ENCODE results near the gene LRRC27. TPM values are rescaled to one million over a fixed set of nuclear protein-coding genes. Genes with fewer than 3 reads are reported as not detected.

LRRC27 gene
- total RNA-seq, 2 experiments from 2014 or later, result 2.4 to 2.8 TPM

GRCh38 chr10:132354356-132355094, 22.5 kb downstream of the LRRC27 start:
- Mint-ChIP-seq H3K9me3 (no peaks in the 10 kb centered on the region), H3K27me3 (no peaks in the 10 kb centered on the region), H3K27ac (no peak overlapping the region), H3K4me1 (ENCODE audit: low read depth) (no peaks in the 10 kb centered on the region), H3K4me3 (no peak overlapping the region), H3K36me3 (ENCODE audit: low read depth) (no peaks in the 10 kb centered on the region)
- no peaks in the 10 kb centered on the region for H3K9me3 ChIP-seq (ENCODE audit: control insufficient read depth in 1 of 2, insufficient read depth in 1 of 2, low read length in 2 of 2)
- no peak for ATAC-seq (ENCODE audit: poor library complexity)
- intact Hi-C loops (cut with DNase I, micrococcal nuclease), result no loop called here
- H3K27ac ChIP-seq (ENCODE audit: low read depth in 1 of 2, low read length in 2 of 2), result no peak overlapping the region
- ChIA-PET POLR2A (no interaction called here), CTCF (no interaction called here)
- no peaks in the 10 kb centered on the region for H3K36me3 ChIP-seq (ENCODE audit: insufficient read depth, low read length)
- no peak overlapping the region for H3K4me3 ChIP-seq (ENCODE audit: low read length)
- DNase-seq, result no peak
- TF ChIP-seq CTCF (IDR thresholded peaks at IDR 0.05), result no peak
- peaks cover 5% of the 10 kb centered on the region for H3K4me1 ChIP-seq (ENCODE audit: insufficient read depth, low read length)
- H3K27me3 ChIP-seq (ENCODE audit: control insufficient read depth in 1 of 2, insufficient read depth in 2 of 2, low read length in 2 of 2), result no peaks in the 10 kb centered on the region

- no peak for TF ChIP-seq CTCF (IDR thresholded peaks at IDR 0.05)
- H3K4me1 Mint-ChIP-seq (ENCODE audit: low read depth), result no peaks in the 10 kb centered on the region
- H3K27me3 Mint-ChIP-seq, result no peaks in the 10 kb centered on the region
- Histone ChIP-seq H3K9me3 (ENCODE audit: control insufficient read depth in 1 of 2, insufficient read depth in 1 of 2, low read length in 2 of 2) (no peaks in the 10 kb centered on the region), H3K4me1 (ENCODE audit: insufficient read depth, low read length) (peaks cover 5% of the 10 kb centered on the region), H3K27me3 (ENCODE audit: control insufficient read depth in 1 of 2, insufficient read depth in 2 of 2, low read length in 2 of 2) (no peaks in the 10 kb centered on the region), H3K4me3 (ENCODE audit: low read length) (no peak overlapping the region), H3K27ac (ENCODE audit: low read depth in 1 of 2, low read length in 2 of 2) (no peak overlapping the region), H3K36me3 (ENCODE audit: insufficient read depth, low read length) (no peaks in the 10 kb centered on the region)
- intact Hi-C loops (cut with DNase I, micrococcal nuclease), result no loop called here
- no peak overlapping the region for H3K4me3 Mint-ChIP-seq
- DNase-seq (no peak), ATAC-seq (ENCODE audit: poor library complexity) (no peak)
- ChIA-PET POLR2A (no interaction called here), CTCF (no interaction called here)
- H3K36me3 Mint-ChIP-seq (ENCODE audit: low read depth), result no peaks in the 10 kb centered on the region
- H3K27ac Mint-ChIP-seq, result no peak overlapping the region
- H3K9me3 Mint-ChIP-seq, result no peaks in the 10 kb centered on the region
Measured at GRCh38 chr10:132355297-132355696, 23.3 kb downstream of the LRRC27 start.

- intact Hi-C loops (cut with DNase I, micrococcal nuclease), result no loop called here
- POLR2A ChIA-PET, result no interaction called here
- CTCF ChIA-PET, result no interaction called here
Measured at GRCh38 chr10:132355754-132356153, 23.8 kb downstream of the LRRC27 start.

More at GRCh38 chr10:132355754-132356153, 23.8 kb downstream of the LRRC27 start:
- no peaks in the 10 kb centered on the region for H3K36me3 ChIP-seq (ENCODE audit: insufficient read depth, low read length)
- DNase-seq, result no peak
- Mint-ChIP-seq H3K36me3 (ENCODE audit: low read depth) (no peaks in the 10 kb centered on the region), H3K4me3 (no peak overlapping the region), H3K4me1 (ENCODE audit: low read depth) (no peaks in the 10 kb centered on the region), H3K27me3 (no peaks in the 10 kb centered on the region), H3K27ac (no peak overlapping the region), H3K9me3 (no peaks in the 10 kb centered on the region)
- H3K4me3 ChIP-seq (ENCODE audit: low read length), result no peak overlapping the region
- no peak for TF ChIP-seq CTCF (IDR thresholded peaks at IDR 0.05)
- no peak overlapping the region for H3K27ac ChIP-seq (ENCODE audit: low read depth in 1 of 2, low read length in 2 of 2)
- peaks cover 5% of the 10 kb centered on the region for H3K4me1 ChIP-seq (ENCODE audit: insufficient read depth, low read length)
- H3K9me3 ChIP-seq (ENCODE audit: control insufficient read depth in 1 of 2, insufficient read depth in 1 of 2, low read length in 2 of 2), result no peaks in the 10 kb centered on the region
- no peak for ATAC-seq (ENCODE audit: poor library complexity)
- no peaks in the 10 kb centered on the region for H3K27me3 ChIP-seq (ENCODE audit: control insufficient read depth in 1 of 2, insufficient read depth in 2 of 2, low read length in 2 of 2)
